H1 (cell line): ENCODE measurements around the gene PTBP3. TPM values are rescaled to one million over a fixed set of nuclear protein-coding genes. Genes with fewer than 3 reads are reported as not detected.

Experiments used
- CBX8 ChIP-seq: fragments of 300-800, 300-1000 bp; sonication (generic); IDR thresholded peaks from 2 replicates; pipeline ENCODE4 v1.7.1; 2016; ENCODE audit warnings: low read depth, low read length, borderline replicate concordance
- GABPA ChIP-seq: IDR thresholded peaks from 2 replicates; pipeline ENCODE4 v1.6.1; 2011; ENCODE audit warnings: mild to moderate bottlenecking, low read length, moderate library complexity, borderline replicate concordance; ENCODE audit not compliant: insufficient read depth
- HDAC2 ChIP-seq, 2 experiments: fragments of 300-600 bp in 1 of 2; sonication (generic) in 1 of 2; IDR thresholded peaks; 2 replicates each; pipeline ENCODE4 v1.6.1; 2011 to 2012; ENCODE audit warnings: low read depth in 2 of 2, low read length in 2 of 2, mild to moderate bottlenecking in 2 of 2, moderate library complexity in 2 of 2, borderline replicate concordance in 1 of 2, inconsistent platforms in 1 of 2
- JUND ChIP-seq: IDR thresholded peaks from 2 replicates; pipeline ENCODE4 v1.6.1; 2011; ENCODE audit warnings: mild to moderate bottlenecking, improper control_type of control experiment, low read length
- POLR2A ChIP-seq, 2 experiments: IDR thresholded peaks; 1 replicate in 1 of 2; 2 replicates in 1 of 2; pipeline ENCODE4 v1.6.1; 2011; ENCODE audit warnings: low read depth in 2 of 2, low read length in 2 of 2, mild to moderate bottlenecking in 2 of 2; ENCODE audit errors: control extremely low read depth in 1 of 2
- SP2 ChIP-seq: IDR thresholded peaks from 2 replicates; pipeline ENCODE4 v1.6.1; 2012; ENCODE audit warnings: mild to moderate bottlenecking, low read length, inconsistent platforms
- TEAD4 ChIP-seq: IDR thresholded peaks from 2 replicates; pipeline ENCODE4 v1.6.1; 2012; ENCODE audit warnings: low read depth, low read length, inconsistent platforms, mixed read lengths
- ZNF274 ChIP-seq: IDR thresholded peaks from 2 replicates; pipeline ENCODE4 v1.7.0; 2012; ENCODE audit warnings: low read length, borderline replicate concordance; ENCODE audit errors: extremely low read depth
- polyA plus RNA-seq, 7 experiments: library from polyadenylated mRNA; depleted of rRNA in 3 of 7; stranded (reverse) in 5 of 7; unstranded in 2 of 7; fragments of >200 nt in 5 of 7; fragments of 200-250 nt in 2 of 7; gene quantifications; 1 replicate in 5 of 7; 2 replicates in 1 of 7; 4 replicates in 1 of 7; pipeline versions ENCODE4 v1.2.1 to v1.2.3, GENCODE V29; 2011 to 2013; ENCODE audit warnings: missing spikeins in 2 of 7, mixed read lengths in 2 of 7
- total RNA-seq: library from RNA; stranded (reverse); fragmentation: NEBNext Ultra II Directional; extraction: Animal tissue kit (Norgen Biotek cat#: 25700); gene quantifications from 2 replicates; pipeline ENCODE4 v1.2.1, GENCODE V29; 2021

The PTBP3 gene
- total and polyA plus RNA-seq, 2 of the 8 experiments (the other 6 are each of a cell fraction or from before 2014, with no cell fraction given), result 51.0 to 124 TPM

DNA sequence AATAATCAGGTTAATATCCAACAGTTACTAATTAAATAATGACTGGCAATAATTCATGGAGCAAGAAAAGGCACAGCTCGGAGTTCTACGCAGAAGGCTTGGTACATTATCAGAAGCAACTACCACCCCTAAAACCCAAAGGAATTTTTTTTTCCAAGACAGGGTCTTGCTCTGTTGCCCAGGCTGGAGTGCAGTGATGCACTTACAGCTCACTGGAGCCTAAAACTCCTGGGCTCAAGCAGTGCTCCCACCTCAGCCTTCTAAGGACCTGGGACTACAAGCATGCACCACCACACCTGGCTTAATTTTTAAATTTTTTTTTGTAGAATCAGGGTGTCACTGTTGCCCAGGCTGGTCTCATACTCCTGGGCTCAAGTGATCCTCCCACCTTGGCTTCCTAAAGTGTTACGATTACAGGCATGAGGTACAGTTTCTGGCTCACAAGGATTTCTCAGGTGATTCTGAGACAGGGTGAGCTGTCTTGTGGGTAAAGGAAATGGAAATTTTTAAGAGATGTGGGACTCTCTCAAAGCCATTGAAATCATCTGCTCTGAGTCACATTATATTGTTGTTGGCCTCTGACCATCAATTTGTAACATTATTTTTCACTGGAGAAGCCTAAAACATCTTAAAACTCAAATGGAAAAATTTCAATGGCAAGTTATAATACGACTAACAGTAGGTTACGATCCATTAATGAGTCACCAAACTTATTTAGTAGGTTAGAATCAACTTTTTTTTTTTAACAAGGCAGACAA lies 26.8 kb upstream of the PTBP3 start (continued):
- no peak for TF ChIP-seq HDAC2 (IDR thresholded peaks at IDR 0.05; ENCODE audit: borderline replicate concordance in 1 of 2, low read depth in 2 of 2, low read length in 2 of 2)
- no peak for TF ChIP-seq SP2
- no peak for TF ChIP-seq ZNF274
- TF ChIP-seq JUND, result no peak
- TF ChIP-seq CBX8, result no peak
- TF ChIP-seq POLR2A (IDR thresholded peaks at IDR 0.05; ENCODE audit: control extremely low read depth in 1 of 2, low read depth in 2 of 2, low read length in 2 of 2), result no peak
- no peak for TF ChIP-seq GABPA
- TF ChIP-seq TEAD4, result no peak
